Ishikawa (cell line): Measurements from ENCODE around the gene IP6K3.
A peak's percentile ranks its signal among the peaks of the same experiment; 100 is the strongest.

Source experiments
- CEBPB ChIP-seq: IDR thresholded peaks from 2 replicates; pipeline ENCODE4 v1.6.1; 2012
- EGR1 ChIP-seq: IDR thresholded peaks from 2 replicates; pipeline ENCODE4 v1.6.1; 2012
- EP300 ChIP-seq: IDR thresholded peaks from 2 replicates; pipeline ENCODE4 v1.6.1; 2012; ENCODE audit warnings: borderline replicate concordance
- FOXM1 ChIP-seq: IDR thresholded peaks from 2 replicates; pipeline ENCODE4 v1.6.1; 2012; ENCODE audit warnings: low read depth, borderline replicate concordance
- NFIC ChIP-seq: IDR thresholded peaks from 2 replicates; pipeline ENCODE4 v1.6.1; 2012
- RAD21 ChIP-seq: IDR thresholded peaks from 2 replicates; pipeline ENCODE4 v1.6.1; 2012; ENCODE audit warnings: low read depth
- REST ChIP-seq: IDR thresholded peaks from 2 replicates; pipeline ENCODE4 v1.6.1; 2012; ENCODE audit warnings: low read depth, mild to moderate bottlenecking
- TCF12 ChIP-seq: IDR thresholded peaks from 2 replicates; pipeline ENCODE4 v1.6.1; 2012; ENCODE audit warnings: low read depth
- YY1 ChIP-seq: IDR thresholded peaks from 2 replicates; pipeline ENCODE4 v1.6.1; 2012; ENCODE audit warnings: low read depth
- TF ChIP-seq, protein P1 (sequence below): IDR thresholded peaks from 2 replicates; pipeline ENCODE4 v1.6.1; 2012

- TF ChIP-seq NFIC (peak; percentile 80), EP300 (0 out of 2 replicates have a peak, but pooled peaks have one; percentile 35), CEBPB (no peak), EGR1 (no peak), YY1 (no peak), REST (no peak), FOXM1 (no peak), TCF12 (peak; percentile 53), RAD21 (no peak)
- TF ChIP-seq, protein P1, sequence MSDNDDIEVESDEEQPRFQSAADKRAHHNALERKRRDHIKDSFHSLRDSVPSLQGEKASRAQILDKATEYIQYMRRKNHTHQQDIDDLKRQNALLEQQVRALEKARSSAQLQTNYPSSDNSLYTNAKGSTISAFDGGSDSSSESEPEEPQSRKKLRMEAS = no peak
Measured at GRCh38 chr6:33696548-33697518, 49.9 kb downstream of the IP6K3 start.
